Measurements from ENCODE around the gene IL20. TPM values are rescaled to one million over a fixed set of nuclear protein-coding genes. Genes with fewer than 3 reads are reported as not detected.

Gene IL20
- total and polyA plus RNA-seq, 4 donors, result 0.11 to 0.12 TPM; not detected in 2

- Histone ChIP-seq H3K27me3 (ENCODE audit: control insufficient read depth in 3 of 3, insufficient read depth in 3 of 3, low read length in 2 of 3) (peaks cover 0 to 2% (median 0%) of the 10 kb centered on the region in 3 donors), H3K9me3 (ENCODE audit: control insufficient read depth in 4 of 4, insufficient read depth in 3 of 4, low read length in 3 of 4) (no peaks in the 10 kb centered on the region), H3K9ac (ENCODE audit: insufficient read depth in 1 of 2, low read length in 2 of 2) (no peak overlapping the region), H3K27ac (ENCODE audit: low read depth in 1 of 2, low read length in 1 of 2) (no peak overlapping the region), H3K4me1 (ENCODE audit: control insufficient read depth in 5 of 5, insufficient read depth in 5 of 5, low read length in 5 of 5) (peaks cover 0 to 15% (median 4%) of the 10 kb centered on the region in 5 donors), H3K36me3 (ENCODE audit: control insufficient read depth in 4 of 4, insufficient read depth in 4 of 4, low read length in 4 of 4) (no peaks in the 10 kb centered on the region), H3K4me3 (no peak overlapping the region)
- WGBS, 2 donors, result 77 to 82% methylated on average over 2 of the region's 2 CpGs
- ATAC-seq (ENCODE audit: insufficient read depth, low FRiP score) (no peak), DNase-seq (no peak)
- TF ChIP-seq CTCF (IDR thresholded peaks at IDR 0.05; ENCODE audit: control extremely low read depth, extremely low read depth), result no peak
Measured at GRCh38 chr1:206893380-206893779, 28.0 kb downstream of the IL20 start.

GRCh38 chr1:206895325-206895724, 29.9 kb downstream of the IL20 start:
- Histone ChIP-seq H3K36me3 (ENCODE audit: control insufficient read depth in 4 of 4, insufficient read depth in 4 of 4, low read length in 4 of 4) (no peaks in the 10 kb centered on the region), H3K9me3 (ENCODE audit: control insufficient read depth in 4 of 4, insufficient read depth in 3 of 4, low read length in 3 of 4) (no peaks in the 10 kb centered on the region), H3K9ac (ENCODE audit: insufficient read depth in 1 of 2, low read length in 2 of 2) (no peak overlapping the region), H3K27me3 (ENCODE audit: control insufficient read depth in 3 of 3, insufficient read depth in 3 of 3, low read length in 2 of 3) (peaks cover 0 to 2% (median 0%) of the 10 kb centered on the region in 3 donors), H3K27ac (ENCODE audit: low read depth in 1 of 2, low read length in 1 of 2) (no peak overlapping the region), H3K4me3 (no peak overlapping the region), H3K4me1 (ENCODE audit: control insufficient read depth in 5 of 5, insufficient read depth in 5 of 5, low read length in 5 of 5) (peaks cover 0 to 15% (median 5%) of the 10 kb centered on the region in 5 donors)
- no peak for ATAC-seq (ENCODE audit: insufficient read depth, low FRiP score)
- 87 to 88% methylated on average over 3 of the region's 3 CpGs for WGBS, 2 donors
- no peak for TF ChIP-seq CTCF (IDR thresholded peaks at IDR 0.05; ENCODE audit: control extremely low read depth, extremely low read depth)
- no peak for DNase-seq

GRCh38 chr1:206895837-206896242, 30.4 kb downstream of the IL20 start:
- no peak overlapping the region for H3K4me3 ChIP-seq
- no peak overlapping the region for H3K9ac ChIP-seq (ENCODE audit: insufficient read depth in 1 of 2, low read length in 2 of 2)
- peaks cover 0 to 3% (median 0%) of the 10 kb centered on the region in 3 donors for H3K27me3 ChIP-seq (ENCODE audit: control insufficient read depth in 3 of 3, insufficient read depth in 3 of 3, low read length in 2 of 3)
- H3K4me1 ChIP-seq (ENCODE audit: control insufficient read depth in 5 of 5, insufficient read depth in 5 of 5, low read length in 5 of 5), result peaks cover 0 to 15% (median 5%) of the 10 kb centered on the region in 5 donors
- ATAC-seq (ENCODE audit: insufficient read depth, low FRiP score) (peak; percentile 34), DNase-seq (peak; percentile 30 to 77 (median 68))
- 23 to 32% methylated on average over 3 of the region's 3 CpGs for WGBS, 2 donors
- no peaks in the 10 kb centered on the region for H3K9me3 ChIP-seq (ENCODE audit: control insufficient read depth in 4 of 4, insufficient read depth in 3 of 4, low read length in 3 of 4)
- H3K27ac ChIP-seq (ENCODE audit: low read depth in 1 of 2, low read length in 1 of 2), result peak overlapping the region in 1 of 2 donors; percentile 18
- no peak for TF ChIP-seq CTCF (IDR thresholded peaks at IDR 0.05; ENCODE audit: control extremely low read depth, extremely low read depth)
- no peaks in the 10 kb centered on the region for H3K36me3 ChIP-seq (ENCODE audit: control insufficient read depth in 4 of 4, insufficient read depth in 4 of 4, low read length in 4 of 4)

GRCh38 chr1:206896261-206896660, 30.8 kb downstream of the IL20 start:
- Histone ChIP-seq H3K27me3 (ENCODE audit: control insufficient read depth in 3 of 3, insufficient read depth in 3 of 3, low read length in 2 of 3) (peaks cover 0 to 2% (median 0%) of the 10 kb centered on the region in 3 donors), H3K9me3 (ENCODE audit: control insufficient read depth in 4 of 4, insufficient read depth in 3 of 4, low read length in 3 of 4) (no peaks in the 10 kb centered on the region), H3K4me3 (no peak overlapping the region), H3K36me3 (ENCODE audit: control insufficient read depth in 4 of 4, insufficient read depth in 4 of 4, low read length in 4 of 4) (no peaks in the 10 kb centered on the region), H3K27ac (ENCODE audit: low read depth in 1 of 2, low read length in 1 of 2) (peak overlapping the region in 1 of 2 donors; percentile 64), H3K9ac (ENCODE audit: insufficient read depth in 1 of 2, low read length in 2 of 2) (no peak overlapping the region), H3K4me1 (ENCODE audit: control insufficient read depth in 5 of 5, insufficient read depth in 5 of 5, low read length in 5 of 5) (peaks cover 0 to 15% (median 5%) of the 10 kb centered on the region in 5 donors)
- DNase-seq (no peak), ATAC-seq (ENCODE audit: insufficient read depth, low FRiP score) (no peak)
- 80% methylated on average over 3 of the region's 3 CpGs for WGBS, 2 donors
- no peak for TF ChIP-seq CTCF (IDR thresholded peaks at IDR 0.05; ENCODE audit: control extremely low read depth, extremely low read depth)

Data from lung (tissue), 12 donors.